Stimulated activated CD8-positive, alpha-beta memory T cell treated with anti-CD3 and anti-CD28 coated beads, Interleukin-7, amount 100 ng/mL, for 24 hours (primary cell): ENCODE measurements around the gene ARHGEF7.
"Not testable (repeated sequence)": the region's sequence is repeated elsewhere in the genome, so short reads cannot be mapped to it uniquely, and the experiment has no call there.

Experiments used
- DNase-seq: peaks from one replicate; pipeline ENCODE4 v3.0.0-alpha.2; 2020; ENCODE audit warnings: low read depth

The ARHGEF7 gene

DNA sequence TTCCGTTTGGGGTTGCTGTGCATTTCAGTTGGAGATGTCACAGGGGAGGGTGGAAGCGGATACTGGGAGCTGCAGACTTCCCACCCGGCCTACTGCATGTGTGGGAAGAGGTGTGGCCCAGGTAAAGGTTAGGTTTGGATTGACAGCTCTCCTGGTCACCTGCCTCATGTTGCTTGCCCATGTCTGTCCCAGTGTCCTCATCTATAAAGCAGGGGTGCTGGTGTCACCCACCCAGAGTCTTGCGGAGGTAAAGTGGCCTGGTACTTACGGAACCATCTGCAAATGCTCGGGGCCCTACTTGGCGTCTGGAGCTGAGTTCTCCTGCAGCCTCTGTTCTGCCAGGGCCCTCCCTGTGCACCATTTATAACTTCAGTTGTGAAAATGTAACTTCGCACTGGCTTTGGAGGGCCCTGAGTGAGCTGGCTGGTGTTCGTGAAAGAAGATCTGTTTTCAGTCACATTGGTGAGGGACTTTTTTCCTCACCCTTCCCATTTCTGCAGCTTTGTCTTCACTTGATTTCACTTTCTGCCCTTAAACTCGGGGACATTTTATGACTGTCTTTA is 140.2 kb downstream of the ARHGEF7 start:
- DNase-seq: no peak

DNA sequence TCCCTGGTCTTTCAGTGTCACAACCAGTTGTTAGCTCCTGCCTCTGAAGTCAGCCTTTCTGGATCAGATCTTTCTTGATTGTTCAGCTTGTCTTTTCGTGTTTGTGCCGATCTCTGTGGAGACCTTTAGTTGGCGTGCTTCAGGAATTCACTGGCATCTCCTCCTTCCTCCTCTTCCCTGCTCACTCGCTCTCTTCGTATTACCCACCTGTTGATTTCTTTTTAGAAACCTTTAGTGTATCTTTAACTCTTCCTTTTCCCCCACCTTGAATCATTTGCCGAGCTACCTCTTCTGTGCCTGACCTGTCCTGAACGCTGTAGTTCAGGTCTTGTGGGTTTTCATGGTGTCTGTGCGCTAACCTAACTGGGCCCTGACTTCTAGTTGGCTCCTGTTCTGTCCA is 141.3 kb downstream of the ARHGEF7 start:
- no peak for DNase-seq

DNA sequence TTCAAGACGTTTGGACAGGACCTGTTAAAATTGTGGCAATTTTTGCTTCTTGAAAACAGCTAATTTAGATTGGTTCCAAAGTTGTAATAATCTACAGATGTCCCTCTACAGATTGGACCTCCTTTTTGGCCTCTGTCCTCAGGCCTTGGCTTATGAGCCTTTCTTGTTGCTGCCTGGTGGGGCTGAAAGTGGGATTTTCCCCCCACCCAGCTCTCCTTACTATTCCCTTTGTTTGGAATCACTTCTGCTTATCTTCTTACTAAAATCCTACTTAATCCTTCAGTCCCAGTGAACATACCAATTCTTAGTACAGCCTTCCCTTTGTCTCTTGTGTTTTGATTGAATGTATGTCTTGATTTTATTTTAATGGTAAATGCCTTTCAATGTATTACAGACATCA is 141.8 kb downstream of the ARHGEF7 start:
- DNase-seq: no peak

DNA sequence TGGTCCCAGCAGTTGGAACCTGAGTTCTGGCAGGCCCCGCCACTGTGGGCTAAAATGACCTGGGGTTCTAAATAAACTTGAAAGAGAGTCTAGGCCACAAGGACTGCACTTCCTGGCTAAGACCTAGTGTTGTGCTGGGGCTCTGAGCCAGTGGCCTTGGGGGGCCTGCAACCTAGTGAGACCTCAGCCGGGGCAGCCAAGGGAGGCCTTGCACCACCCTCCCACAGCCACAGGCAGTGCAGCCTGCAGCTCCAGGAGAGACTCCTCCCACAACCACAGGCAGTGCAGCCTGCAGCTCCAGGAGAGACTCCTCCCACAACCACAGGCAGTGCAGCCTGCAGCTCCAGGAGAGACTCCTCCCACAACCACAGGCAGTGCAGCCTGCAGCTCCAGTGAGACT is 142.8 kb downstream of the ARHGEF7 start:
- DNase-seq: not testable (repeated sequence)

DNA sequence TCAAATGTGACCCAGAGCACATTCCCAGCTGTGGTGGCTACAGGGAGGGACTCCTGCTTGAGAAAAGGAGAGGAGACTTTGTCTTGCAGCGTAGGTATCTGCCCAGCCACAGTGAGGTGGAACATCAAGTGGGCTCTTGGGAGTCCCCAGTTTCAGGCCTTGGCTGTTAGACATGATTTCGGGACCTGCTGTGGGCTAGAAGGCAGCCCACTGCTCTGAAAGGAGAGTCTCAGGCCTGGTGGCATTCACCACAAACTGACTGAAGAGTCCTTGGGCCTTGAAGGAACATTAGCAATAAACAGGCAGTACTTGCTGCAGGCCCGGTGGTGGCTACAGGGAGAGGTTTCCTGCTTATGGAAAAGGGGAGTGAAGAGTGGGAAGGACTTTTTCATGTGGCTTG is 143.5 kb downstream of the ARHGEF7 start:
- DNase-seq: no peak

DNA sequence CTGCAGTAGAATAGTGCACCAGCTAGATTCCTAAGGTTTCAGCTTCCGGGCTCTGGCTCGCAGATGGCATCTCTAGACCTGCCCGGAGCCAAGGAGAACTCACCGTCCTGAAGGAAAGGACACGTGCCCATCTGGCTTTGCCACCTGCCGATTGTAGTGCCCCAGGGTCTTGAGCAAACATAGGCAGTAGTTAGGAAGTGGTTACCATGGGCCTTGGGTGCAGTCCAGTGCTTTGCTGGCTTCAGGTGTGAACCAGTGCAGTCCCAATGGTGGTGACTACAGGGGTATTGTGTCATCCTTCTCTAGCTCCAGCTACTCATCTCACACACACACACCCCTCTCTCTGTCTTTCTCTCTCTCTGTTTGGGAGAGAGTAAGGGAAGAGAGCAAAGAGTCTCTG is 143.9 kb downstream of the ARHGEF7 start:
- no peak for DNase-seq

DNA sequence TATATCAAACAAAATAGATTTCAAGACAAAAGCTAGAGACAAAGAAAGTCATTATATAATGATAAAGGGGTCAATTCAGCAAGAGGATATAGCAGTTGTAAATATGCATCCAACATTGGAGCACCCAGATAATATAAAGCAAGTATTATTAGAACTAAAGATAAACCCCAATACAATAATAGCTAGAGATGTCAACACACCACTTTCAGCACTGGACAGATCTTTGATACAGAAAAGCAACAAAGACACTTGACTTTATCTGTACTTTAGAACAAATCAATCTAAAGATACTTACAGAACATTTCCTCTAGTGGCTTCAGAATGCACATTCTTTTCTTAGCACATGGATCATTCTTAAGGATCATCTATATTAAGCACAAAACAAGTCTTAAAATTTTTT is 146.2 kb downstream of the ARHGEF7 start:
- no peak for DNase-seq

DNA sequence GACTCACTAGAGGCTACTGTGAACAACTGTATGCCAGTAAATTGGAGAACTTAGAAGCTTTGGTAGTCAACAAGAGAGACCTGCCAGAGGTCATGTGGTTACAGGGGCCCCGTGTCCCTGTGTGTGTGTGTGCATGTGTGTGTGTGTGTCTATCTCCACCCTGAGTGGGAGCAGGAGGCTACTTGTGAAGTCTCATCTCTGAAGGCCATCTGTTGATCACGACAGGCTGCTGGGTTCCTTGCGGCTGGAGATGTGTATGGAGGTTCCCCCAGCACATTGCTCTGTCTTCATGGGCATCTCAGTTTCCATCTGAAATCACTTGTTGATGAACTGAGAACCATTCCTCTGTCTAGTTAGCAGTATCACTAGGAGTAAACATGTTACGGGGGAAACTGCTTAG is 147.2 kb downstream of the ARHGEF7 start:
- DNase-seq: no peak

DNA sequence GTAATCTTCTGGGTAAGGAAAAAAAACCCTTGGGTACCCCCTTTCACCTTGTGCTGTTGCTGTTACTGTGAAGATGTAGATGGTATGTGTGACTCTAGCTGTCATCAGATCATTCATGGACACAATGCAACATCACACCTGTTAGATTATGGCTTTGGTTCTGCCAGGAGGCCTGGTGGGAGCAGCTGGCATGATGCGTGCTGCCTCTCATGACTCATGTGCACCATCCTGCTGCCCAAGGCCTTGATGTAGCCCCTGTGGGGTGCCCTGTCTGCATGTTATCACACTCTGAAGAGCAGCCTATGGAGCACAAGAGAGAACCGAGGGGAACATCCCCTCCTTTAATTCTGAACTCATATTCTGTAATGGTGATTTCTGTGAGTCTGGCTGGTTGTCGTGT is 147.6 kb downstream of the ARHGEF7 start:
- DNase-seq: no peak

DNA sequence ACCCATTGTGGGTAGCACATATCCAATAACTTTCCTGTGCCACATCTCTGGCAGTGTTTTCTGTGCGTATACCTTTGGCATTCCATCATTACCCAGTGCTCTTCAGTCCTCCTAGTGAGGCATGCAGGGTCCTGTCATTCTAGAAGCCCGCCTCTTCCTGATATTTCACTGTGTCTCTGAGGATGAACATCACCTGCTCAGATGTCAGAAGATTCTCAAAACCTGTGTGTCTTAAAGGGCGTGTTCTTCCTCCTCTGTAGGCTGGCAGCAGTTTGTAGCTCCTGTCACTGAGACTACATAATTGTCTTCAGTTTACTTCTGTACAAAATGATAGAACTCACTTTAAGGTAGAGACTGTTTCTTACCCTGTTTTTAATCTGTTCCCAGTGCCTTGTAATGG is 148.5 kb downstream of the ARHGEF7 start:
- DNase-seq: no peak

DNA sequence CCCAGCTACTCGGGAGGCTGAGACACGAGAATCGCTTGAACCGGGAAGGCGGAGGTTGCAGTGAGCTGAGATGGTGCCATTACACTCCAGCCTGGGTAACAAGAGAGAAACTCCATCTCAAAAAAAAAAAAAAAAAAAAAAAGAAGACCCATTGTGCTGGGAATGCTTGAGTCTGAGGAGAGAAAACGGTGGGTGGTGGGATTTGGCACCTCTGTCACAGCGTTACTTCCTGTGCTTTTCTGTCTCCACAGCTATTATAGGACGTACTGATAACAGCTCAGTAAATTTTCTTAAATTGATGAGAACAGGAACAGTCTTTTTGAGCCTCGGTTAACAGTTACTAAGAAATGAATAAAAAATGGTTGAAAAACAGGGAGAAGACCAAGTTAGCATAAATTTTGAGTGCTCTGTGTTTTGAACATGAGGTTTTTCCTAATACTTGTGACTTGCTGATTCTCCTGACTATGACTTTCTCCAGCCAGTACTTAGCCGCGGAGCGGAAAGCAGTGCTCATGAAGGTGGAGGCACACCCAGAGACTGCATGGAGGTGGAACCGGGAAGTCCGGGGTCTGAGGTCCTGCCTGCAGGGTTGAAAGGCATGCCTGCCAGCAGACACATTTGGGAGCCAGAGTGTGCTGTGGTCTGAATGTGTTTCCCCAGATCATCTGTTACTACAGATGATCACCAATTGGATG is 150.0 kb downstream of the ARHGEF7 start:
- no peak for DNase-seq

DNA sequence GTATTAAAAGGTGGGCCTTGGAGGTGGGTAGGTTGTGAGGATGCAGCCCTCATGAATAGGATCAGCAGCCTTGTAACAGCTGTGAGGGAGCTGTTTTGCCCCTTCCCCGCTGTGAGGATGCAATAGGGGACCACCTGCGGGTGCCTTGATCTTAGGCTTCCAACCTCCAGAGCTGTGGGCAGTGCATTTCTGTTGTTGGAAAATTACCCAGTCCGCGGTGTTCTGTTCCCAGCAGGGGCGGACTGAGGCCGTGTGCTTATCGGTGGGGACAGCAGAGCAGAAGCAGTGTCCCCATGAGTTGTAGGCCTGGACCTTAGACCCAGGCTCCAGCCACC is 150.6 kb downstream of the ARHGEF7 start:
- DNase-seq: no peak

DNA sequence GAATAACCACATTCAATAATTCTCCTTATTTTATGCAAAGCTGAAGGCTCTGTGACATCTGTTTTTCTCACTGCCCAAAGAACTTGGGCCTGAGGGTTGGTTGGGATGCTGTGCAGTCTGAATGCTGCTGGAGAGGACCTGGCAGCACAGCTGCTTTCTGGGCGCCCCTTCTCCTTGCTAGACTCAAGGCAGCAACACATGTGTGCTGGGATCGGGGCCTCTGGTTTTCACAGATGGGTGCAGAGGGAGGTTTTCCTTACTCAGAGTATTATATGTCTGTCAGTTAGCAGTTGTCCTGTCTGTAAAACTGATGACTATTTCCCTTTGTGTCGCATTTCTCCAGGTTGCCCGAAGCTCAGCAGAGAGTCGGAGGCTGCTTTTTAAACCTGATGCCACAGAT is 152.1 kb downstream of the ARHGEF7 start:
- DNase-seq: no peak

DNA sequence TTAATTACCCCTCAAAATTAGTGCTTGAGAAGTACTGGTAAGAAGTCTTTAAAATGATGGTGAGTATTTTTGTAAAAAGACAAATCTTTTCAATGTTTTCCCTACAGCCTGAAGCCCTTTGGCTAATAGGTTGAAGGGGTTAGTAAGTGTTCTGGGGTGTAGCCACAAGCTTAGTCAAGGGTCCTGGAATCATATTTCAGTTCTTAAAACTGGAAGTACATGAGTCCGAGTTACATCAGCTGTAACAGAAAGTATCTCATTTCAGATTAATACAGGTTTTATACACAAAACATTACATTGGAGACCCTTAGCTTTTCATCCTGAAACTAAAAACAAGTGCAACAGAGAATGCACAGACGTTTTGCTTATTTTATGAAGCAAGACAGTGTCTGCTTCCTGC is 152.7 kb downstream of the ARHGEF7 start:
- DNase-seq: no peak

DNA sequence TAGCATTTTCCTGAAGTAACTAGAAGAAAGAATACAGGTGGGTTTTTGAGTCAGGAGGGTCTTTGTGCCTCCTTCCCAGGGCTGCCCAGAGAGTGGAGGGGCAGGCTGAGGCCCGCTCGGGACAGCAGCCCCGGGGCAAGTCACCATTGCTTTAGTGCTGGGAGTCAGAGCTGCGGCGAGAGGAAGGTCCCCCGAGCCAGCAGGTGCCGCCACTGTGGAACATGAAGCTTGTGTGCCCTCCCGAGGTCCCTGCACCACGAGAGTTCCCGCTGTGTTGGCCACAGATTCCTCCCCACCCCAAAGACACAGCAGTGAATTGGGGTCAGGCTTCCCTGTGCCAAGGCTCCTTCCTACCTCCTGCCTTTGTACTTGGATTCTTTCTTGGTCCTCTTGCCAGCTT is 154.4 kb downstream of the ARHGEF7 start:
- no peak for DNase-seq

DNA sequence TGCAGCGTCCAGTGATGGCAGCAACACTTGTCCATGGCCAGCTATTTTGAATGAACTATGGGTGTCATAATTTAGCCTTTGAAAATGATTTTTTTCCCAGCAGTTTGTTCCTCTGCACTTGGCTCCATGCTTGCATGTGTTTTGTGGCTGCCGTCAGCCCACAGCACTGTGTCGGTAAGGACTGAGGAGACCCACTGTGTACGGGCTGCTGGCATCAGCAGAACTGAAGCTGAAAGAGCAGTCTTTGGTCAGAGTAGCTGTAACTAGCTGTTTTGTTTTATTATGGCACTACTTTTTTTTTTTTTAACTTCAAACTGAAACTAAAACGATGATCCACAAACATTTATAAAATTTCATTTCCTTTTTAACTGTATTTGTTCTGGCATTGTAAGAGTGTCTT is 155.0 kb downstream of the ARHGEF7 start:
- DNase-seq: no peak

DNA sequence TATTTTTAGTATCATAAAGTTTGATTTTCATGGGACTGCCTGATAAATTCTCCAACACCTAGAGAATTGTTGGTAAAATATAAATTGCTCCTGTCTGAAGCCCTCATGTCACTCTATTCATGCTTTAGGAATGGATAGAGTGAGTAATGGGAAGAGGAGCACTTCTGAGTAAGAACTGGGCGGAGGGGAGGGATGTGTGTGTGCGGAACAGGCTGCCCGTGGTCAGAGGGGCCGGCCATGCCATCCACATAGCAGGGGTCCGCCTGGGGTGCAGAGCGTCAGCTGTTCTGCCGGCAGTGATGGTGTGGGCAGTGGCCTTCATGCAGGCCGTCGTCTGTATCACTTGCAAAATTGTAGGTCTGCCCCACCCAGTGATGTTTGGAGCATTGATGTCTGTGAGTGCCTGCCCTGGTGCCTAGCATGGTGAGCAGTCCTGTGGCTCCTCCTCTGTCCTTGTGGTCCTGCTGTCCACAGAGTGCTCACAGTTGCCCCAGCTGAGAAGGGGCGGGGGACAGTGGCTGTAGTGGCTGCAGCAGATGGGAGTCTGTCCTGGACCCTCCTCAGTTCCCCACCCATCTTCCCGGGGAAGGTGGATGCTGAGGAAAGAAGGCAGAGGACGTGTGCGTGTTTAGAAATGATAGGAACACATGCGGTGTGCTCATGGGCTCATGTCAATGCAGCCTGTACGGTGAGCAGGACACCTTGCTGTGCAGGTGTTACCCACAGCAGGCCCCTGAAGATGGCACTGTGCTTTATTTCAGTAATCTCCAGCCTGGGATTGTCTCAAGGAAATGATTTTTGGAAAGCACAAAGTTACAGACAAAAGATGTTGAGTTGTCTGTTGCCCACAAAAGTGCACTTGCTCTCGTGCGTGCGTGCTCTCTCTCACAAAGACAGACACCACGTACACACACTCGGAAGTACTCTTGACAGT is 155.9 kb downstream of the ARHGEF7 start:
- DNase-seq: no peak

DNA sequence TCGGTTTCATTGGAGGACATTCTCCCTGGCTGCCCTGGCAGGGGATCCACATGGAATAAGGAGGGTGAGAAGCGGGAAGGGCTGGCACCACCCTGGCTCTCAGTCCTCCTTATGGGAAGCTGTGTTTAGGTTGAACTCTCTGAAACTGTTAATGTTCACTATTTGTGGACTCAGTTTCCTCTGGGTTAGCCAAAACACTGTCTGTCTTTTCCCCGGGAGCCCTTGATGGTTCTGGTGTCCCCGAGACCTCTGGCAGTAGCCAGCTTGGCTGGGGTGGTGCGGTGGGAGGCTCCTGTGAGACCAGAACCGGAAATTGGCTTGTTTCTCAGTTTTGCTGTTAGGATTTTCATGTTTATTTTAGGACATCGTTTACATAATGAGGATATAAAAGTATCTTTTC is 157.0 kb downstream of the ARHGEF7 start:
- no peak for DNase-seq

DNA sequence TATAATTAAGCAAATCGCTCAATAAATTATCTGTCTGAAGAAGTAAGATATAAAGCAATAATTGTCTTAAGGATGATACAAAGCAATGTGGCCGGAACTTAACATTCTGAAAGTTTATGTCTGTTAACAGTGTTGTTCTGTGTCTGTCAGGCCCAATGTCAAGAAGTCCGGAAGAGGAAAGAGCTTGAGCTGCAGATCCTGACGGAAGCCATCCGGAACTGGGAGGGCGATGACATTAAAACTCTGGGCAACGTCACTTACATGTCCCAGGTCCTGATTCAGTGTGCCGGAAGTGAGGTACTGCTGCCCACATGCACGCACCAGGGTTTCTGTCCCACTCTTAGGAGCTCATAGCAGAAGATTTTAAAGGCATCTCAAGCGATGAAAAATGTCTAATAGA is 160.3 kb downstream of the ARHGEF7 start:
- DNase-seq: no peak

DNA sequence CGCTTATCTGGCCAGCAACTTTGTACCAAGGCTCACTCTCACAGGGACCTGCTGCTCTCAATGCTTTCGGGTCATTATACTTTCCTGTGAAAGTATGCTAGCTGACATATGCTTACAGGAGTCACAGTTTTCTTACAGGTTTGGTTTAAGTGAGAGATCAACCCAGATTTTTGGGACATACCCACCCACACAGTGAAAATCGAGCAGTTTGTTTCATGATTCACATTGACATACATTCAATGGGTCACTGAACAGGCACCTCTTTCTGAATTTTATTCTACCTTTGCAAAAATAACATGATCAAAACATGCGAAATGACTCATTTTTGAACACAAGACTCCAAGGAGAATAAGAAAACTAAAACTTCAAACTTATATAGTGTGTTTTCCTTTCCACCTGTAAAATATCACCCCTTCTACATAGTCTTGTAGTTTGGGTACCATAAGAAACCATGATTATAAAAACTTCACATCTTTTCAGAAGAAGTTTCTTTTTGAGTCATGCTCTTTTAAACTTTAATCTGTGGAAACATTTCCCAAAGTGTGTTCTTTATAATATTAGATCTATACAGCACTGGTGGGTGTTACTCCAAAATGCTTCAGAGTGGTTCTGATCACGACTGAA is 161.0 kb downstream of the ARHGEF7 start:
- DNase-seq: no peak

DNA sequence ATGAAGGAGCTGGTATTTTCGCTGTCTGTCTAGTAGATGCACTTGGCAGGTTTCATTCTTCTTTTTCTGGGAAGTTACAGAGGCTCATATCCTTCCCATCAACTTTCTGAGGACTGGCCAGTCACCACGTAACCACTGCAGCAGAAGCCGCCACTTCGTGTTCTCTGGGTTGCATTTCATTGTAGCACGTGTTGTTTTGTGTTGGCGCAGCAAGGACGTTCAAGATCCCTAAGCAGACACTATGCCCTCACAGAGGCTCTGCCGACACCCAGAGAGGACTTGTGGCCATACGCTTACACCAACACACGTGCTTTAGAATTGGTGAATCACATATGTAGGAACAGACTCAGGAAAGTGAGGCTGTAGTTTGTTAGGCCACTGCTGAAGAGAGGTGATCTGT is 163.1 kb downstream of the ARHGEF7 start:
- DNase-seq: no peak

DNA sequence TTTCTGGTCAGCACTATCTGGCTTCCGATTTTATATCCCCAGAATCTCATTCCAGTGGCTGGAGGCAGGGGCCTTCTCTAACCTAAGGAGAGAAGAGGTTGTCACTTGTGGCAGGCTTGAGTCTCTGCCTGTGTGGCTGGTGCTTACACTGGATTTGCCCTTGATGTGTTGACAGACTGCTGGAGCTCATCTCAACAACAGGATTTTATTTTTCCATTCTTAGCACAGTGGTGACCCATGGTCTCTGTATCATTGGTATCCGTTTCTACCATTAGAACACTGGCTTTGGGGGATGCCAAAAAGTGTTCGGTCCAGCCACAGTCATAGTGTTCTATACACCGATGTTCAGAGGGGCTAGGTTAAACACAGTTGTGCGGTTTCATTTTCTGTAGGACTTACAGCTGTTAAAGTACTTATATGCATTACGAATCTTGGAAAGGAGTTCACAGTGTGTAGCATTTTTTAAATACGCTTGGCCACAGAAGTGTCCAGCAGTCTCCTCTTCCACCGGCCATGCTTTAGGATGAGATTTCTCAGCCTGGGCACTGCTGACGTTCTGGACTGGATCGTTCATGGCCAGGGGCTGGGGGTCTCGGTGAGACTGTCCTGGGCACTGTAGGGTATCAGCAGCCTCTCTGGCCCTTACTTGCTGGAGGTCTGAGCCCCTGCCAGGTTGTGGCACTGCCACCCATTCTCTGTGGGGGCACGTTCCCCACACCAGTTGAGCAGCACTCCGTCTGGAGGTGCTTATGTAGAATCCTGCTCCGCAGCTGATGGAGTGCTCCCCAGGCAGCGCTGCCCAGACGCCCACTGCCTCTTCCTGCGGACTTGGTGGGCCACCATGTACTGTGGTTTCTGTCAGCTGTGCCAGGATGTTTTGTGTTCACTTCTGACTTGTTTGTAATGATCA is 163.9 kb downstream of the ARHGEF7 start:
- DNase-seq: no peak
